ENCODE data around the gene RHBDL1.

Gene RHBDL1

DNA sequence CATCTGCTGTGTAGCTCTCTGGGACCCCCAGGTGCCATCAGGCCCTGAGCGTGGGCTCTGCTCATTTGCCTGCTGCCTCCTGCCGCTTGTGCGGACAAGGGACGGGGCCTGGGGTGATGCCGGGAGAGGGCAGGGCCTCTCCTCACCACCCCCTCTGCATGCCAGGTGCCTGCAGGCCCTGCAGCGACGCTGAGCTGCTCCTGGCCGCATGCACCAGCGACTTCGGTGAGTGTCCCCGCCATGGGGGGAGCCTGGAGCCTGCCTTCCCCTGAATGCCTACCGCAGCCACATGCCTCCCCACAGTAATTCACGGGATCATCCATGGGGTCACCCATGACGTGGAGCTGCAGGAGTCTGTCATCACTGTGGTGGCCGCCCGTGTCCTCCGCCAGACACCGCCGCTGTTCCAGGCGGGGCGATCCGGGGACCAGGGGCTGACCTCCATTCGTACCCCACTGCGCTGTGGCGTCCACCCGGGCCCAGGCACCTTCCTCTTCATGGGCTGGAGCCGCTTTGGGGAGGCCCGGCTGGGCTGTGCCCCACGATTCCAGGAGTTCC, 41.4 kb downstream of the RHBDL1 start:
- no peak for DNase-seq

DNA sequence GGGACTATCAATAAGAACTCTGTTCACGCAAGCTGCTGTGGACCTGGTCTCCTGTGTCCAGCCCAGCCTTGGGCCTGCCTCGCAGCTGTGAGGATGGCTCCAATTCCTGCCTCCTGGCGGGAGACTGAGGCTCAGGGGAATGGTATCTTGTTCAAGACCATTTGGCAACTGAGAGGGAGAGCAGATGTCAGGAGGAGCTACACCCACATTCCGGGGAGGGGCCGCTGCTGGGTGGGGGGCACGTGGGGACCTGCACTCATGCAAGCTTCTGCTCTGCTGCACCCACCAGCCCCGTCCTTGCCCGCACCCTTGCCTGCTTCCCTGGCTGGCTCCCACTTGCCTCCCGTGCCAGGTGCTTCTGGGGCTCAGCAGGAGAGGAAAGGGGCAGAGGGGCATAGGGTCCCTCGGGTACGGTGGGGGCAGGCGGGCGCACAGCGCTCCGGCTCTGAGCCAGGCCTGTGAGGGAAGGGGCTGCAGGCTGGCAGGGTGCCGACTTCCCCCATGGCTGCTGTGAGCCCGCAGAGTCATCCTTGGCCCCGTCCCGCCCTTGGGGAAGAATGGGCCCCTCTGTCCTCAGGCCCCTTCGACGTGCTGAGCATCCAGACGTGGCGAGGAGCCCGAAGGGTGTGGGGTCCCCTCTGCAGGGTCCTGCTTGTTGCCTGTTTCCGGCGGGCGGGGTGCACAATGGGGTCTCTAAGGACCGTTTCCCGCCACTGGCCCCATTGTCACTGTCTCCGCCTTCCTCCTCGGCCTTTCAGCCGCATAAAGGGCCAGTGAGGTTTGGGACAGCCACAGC, 42.2 kb downstream of the RHBDL1 start:
- DNase-seq: peak in 11 of 58 donors; percentile 19 to 51 (median 38)

GRCh38 chr16:718389-718788, 42.9 kb downstream of the RHBDL1 start:
- DNase-seq: no peak

GRCh38 chr16:718922-719321, 43.5 kb downstream of the RHBDL1 start:
- DNase-seq: no peak

- peak in 16 of 58 donors; percentile 26 to 75 (median 55) for DNase-seq
Measured at GRCh38 chr16:719815-720446, 44.5 kb downstream of the RHBDL1 start.

DNA sequence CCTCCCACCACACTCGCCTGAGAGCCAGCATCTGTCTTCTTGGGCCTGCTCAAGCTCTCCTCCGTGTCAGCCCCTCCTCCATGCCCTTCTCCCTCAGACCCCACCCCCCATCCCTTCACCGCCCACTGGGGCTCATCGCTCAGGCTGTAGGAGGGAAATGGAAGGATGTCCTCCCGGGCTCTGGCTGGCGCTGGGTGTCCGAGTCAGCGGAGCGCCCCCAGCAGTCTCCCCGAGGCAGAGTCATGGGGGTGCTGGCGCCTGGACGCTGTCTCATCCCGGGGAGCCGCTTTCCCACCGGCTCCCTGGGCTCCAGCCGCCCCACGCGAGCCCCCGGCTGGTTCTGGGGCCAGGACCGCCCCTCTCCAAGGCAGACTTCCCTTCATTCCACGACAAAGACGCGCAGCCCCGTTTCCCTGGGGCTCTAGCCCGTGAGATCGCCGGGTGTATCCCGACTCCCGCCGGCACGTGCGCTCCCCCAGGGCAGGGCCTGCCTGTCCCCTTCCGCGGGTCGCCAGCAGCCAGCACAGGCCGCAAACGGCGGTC, 45.0 kb downstream of the RHBDL1 start:
- peak in 57 of 58 donors; percentile 43 to 90 (median 72) for DNase-seq

DNA sequence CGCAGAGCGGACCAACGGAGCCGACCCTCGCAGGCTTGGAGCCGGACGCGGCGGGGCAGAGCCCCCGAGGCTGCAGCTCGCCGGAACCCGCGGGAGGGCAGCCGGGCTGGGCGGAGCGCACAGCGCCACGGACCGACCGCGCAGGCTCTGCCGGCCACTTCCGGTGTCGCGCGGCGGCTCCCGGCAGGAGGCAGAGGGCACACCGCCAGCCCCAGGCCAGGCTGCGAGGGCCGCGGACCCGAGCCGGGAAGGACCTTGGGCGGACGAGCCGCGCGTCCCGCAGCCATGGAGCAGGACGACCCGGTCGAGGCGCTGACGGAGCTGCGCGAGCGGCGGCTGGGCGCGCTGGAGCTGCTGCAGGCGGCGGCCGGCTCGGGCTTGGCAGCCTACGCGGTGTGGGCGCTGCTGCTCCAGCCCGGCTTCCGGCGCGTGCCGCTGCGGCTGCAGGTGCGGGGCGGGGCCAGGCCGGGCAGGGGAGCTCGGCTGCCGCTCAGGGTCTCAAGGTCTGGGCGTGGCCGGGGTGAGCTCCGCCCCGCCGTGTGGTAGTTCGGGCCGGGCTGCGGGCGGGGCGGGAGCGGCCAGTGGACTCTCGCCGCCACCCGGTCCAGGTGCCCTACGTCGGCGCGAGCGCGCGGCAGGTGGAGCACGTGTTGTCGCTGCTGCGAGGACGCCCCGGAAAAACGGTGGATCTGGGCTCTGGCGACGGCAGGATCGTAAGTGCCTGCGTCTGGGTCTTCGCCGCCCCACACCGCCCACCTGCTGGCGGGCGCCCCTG, 45.7 kb downstream of the RHBDL1 start, which contains the start of gene ANTKMT:
ANTKMT (plus strand) TSS at position 157 of the 775 bp plus-strand sequence; CDS start at position 286, 129 bp downstream.
- DNase-seq: peak in 57 of 58 donors; percentile 38 to 89 (median 77)

DNA sequence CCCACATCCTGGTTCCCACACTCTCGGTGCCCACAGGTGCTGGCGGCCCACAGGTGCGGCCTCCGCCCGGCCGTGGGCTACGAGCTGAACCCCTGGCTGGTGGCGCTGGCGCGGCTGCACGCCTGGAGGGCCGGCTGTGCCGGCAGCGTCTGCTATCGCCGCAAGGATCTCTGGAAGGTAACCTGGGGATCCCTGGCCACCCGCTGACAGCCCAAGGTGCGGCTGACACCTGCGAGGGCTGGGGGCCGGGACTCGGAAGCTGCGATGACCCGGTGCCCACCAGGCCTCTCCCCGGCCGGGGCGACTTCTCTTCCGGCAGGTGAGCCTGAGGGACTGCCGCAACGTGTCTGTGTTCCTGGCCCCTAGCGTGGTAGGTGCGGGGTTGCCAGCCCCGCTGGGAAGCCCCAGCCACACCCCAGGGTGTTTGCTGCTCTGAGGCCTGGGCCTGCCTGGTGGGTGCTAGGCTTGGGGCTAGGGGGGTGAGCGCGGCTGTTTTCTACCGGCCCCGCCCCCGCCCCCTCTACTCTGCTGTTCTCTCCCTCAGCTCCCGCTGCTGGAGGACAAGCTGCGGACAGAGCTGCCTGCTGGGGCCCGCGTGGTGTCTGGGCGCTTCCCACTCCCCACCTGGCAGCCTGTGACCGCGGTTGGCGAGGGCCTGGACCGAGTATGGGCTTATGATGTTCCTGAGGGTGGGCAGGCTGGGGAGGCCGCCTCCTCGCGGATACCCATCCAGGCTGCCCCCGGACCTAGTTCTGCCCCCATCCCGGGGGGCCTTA, 46.5 kb downstream of the RHBDL1 start:
- DNase-seq: peak in 1 of 58 donors; percentile 39

DNA sequence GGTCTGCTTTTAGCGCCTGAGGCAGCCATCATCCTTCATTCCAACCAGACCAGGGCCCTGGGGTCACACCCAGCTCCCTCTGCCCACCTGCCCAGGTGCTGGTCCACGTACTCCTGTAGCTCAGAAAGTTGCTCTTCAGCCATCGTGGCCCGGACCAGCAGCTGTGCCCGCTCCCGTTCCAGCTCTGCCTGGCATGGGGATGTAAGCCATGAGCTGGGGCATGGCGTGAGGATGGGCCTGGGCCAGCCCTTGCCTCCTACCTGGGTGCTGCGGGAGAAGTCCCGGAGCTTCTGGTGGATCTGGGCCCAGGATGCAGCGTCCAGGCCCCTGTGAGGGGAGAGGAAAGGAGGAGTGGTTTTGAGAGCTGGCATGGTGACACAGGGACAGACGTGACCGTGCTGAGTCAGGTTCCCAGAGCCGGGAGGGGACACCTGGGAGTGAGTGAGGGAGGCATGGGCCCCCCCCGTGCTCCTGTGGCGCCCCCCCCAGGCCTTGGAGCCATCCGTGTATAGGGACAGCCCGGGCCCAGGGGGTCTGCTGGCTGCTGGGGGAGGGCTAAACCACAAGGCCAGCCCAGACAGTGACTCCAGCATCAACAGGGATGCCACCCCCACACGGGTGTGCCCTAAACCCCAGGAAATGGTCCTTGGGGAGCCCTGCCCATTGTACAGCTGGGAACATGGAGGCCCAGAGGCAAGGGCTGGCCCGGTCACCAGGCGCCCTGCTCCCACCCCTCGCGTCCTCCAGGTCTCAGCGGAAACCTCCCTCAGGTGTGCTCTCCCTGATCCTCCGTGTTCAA, 47.6 kb downstream of the RHBDL1 start:
- no peak for DNase-seq

DNA sequence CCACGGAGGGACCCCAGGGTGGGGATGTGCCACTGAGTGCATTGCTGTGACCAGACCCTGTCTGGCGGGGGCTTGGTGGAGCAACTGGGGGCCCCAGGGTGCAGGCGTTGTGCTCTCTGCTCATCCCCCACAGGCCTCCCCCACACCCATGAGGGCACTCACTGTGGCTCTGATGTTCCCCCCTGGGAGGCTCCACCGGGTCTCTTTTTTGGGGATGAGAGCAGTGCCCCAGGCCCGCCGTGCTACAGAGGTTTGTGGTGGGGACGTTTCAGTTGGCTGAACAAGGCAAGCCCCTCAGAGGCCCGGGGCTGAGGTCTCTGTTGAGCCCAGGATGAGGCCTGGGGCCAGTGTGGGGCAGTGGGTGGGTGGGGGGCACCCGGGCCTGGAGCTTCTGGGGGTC, 48.2 kb downstream of the RHBDL1 start:
- no peak for DNase-seq

GRCh38 chr16:724188-725040, 48.9 kb downstream of the RHBDL1 start:
- no peak for DNase-seq

DNA sequence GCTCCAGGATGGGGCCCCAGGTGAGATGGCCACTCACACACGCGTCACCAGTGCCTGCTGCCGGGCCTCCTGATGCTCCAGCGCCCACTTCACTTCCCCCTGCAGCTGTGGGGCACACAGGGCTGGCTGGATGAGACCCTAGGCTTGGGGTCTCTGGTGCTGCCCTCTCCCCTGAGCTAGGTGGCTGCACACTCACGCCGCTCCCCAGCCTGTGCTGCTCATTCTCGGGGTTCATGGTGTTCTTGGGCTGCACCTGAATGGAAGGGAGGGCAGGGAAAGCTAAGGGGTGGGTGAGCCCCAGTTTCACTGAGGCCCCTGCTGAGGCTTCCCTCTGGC, 49.5 kb downstream of the RHBDL1 start:
- DNase-seq: no peak

- no peak for DNase-seq
Measured at GRCh38 chr16:725463-726187, 50.2 kb downstream of the RHBDL1 start.

DNA sequence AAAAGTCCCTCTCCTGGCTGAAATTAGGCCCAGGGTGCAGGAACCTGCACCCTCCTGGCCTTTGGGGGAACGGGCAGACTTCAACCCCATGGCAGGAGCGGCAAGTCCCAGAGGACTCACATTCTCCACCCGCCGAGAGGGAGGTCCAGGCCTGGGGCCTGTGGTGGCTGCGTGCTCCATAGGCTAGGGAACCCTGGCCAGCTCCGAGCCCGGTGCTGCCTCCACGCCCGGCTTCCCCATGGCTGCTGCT, 50.6 kb downstream of the RHBDL1 start:
- DNase-seq: peak in 1 of 58 donors; percentile 27

DNA sequence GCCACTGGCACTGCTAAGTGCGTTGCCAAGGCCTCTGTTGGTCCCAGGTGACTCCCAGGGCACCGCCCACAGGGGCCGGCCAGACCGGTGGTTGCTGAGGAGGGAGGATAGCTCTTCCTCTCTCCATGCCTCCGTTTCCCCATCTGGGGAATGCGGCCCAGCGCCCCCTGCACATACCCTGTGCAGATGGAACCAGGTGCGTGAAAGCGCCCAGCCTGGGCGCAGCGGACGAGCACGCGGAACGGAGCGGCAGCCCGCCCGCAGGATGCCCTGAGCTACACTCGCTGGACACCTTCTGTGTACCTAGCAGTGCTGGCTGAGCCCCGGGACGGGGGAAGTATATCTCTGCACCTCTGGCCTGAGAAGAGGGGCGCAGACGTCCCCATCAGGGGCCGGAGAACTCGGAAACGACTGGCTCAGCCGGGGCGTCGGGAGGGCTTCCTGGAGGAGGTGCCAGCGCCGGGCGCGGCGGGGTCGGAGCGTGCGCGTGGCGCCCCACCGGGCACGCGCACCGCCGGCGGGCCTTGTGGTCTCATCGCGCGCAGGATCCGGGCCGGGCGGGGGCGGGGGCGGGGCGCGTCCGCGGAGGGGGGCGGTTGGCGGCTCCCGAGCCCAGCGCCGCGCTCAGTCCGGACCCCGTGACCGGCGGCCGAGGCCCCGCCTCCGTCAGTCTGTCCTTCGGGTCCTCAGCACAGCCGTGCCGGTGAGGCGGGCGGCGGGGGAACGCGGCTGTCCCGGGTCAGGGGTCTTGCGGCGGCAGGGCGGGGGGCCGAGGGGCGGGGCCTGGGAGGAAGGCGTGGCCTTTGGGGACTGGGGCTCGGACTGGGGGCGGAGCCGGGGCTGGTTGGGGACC, 51.2 kb downstream of the RHBDL1 start, which contains the start of the genes CCDC78 and HAGHL:
CCDC78 (minus strand) TSS at position 6 of the 853 bp plus-strand sequence. CDS start 76 bp downstream, outside the sequence.
HAGHL (plus strand) TSS at position 669 of the 853 bp plus-strand sequence. CDS start 404 bp downstream, outside the sequence.
- peak in 51 of 58 donors; percentile 19 to 80 (median 61) for DNase-seq

DNA sequence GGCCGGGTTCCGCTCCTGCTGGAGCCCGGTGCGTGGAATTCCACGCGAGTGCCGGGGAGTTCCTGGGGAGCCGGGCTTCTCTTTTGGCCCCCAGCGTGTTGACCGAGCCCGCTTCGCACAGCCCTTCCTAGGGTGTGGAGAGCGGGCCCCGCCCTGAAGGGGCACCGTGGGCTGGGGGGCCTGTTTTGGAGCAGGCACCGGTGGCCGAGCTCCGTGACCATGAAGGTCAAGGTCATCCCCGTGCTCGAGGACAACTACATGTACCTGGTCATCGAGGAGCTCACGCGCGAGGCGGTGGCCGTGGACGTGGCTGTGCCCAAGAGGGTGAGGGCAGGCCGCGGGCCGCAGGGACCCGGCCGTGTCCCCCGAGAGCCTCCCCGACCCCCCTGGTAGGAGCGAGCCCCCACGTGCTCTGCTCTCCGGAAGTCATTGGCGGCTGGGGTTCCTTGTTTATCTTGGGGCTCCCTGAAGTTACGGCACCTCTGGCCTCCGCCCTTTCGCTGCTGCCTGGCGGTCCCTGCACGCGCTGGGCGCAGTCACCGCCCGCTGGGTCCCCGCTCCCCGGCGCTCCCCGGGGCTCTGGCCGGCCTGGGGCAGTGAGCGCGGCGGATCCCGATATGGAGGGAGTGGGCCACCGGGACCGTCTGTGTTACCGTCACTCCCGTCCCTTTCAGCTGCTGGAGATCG, 52.0 kb downstream of the RHBDL1 start:
- DNase-seq: no peak

Measured in anterior cingulate cortex (tissue), 58 donors.